HEK293 (cell line): ENCODE results near the gene STMND1.

Experiments used
- CTCF ChIA-PET: fragments of 350-600 bp; formaldehyde crosslinking; extraction: SDS; loops from one replicate; lab custom pipeline; 2021; ENCODE audit warnings: antibody characterized with exemption; lab: Yijun Ruan, JAX
- POLR2A ChIA-PET: fragments of 300-600 bp; formaldehyde crosslinking; extraction: SDS; loops from one replicate; lab custom pipeline; 2020; ENCODE audit warnings: antibody characterized with exemption, inconsistent platforms; lab: Yijun Ruan, JAX
- H3K27ac ChIP-seq: fragments of 200-500 bp; sonication (Bioruptor generic); 2 replicates; pipeline ENCODE4 v1.5.1; 2014; ENCODE audit warnings: low read depth, low read length, control low read depth, inconsistent platforms; ENCODE audit errors: extremely low read depth
- H3K36me3 ChIP-seq, 2 experiments: fragments of 200-500 bp in 1 of 2; sonication (Bioruptor generic) in 1 of 2; 1 replicate in 1 of 2; 2 replicates in 1 of 2; pipeline ENCODE4 v1.5.1; 2014 to 2017; ENCODE audit warnings: inconsistent platforms in 2 of 2, low read length in 2 of 2; ENCODE audit not compliant: control insufficient read depth in 2 of 2, insufficient read depth in 1 of 2
- H3K4me1 ChIP-seq: fragments of 200-500 bp; sonication (Bioruptor generic); 2 replicates; pipeline ENCODE4 v1.5.1; 2014; ENCODE audit warnings: mild to moderate bottlenecking, low read length, inconsistent platforms; ENCODE audit not compliant: control insufficient read depth, insufficient read depth
- H3K4me3 ChIP-seq: 2 replicates; pipeline ENCODE4 v1.5.1; 2011; ENCODE audit warnings: low read depth, mild to moderate bottlenecking, control low read depth, low read length, moderate library complexity
- H3K9me3 ChIP-seq: fragments of 200-500 bp; sonication (Bioruptor generic); 2 replicates; pipeline ENCODE4 v1.5.1; 2014; ENCODE audit warnings: low read depth, low read length, inconsistent platforms; ENCODE audit not compliant: control insufficient read depth, insufficient read depth
- BCL11B ChIP-seq: fragments of 450-650 bp; formaldehyde crosslinking; IDR thresholded peaks from 2 replicates; pipeline ENCODE4 v1.5.1; 2016; ENCODE audit warnings: low read depth, missing biosample characterization, missing genetic modification characterization
- GLI4 ChIP-seq: fragments of 450-650 bp; formaldehyde crosslinking; IDR thresholded peaks from 2 replicates; pipeline ENCODE4 v1.5.1; 2016; ENCODE audit warnings: missing biosample characterization, missing genetic modification characterization
- IKZF3 ChIP-seq: fragments of 450-650 bp; IDR thresholded peaks from 2 replicates; pipeline ENCODE4 v1.5.0; 2018; ENCODE audit warnings: missing biosample characterization, mild to moderate bottlenecking, missing genetic modification characterization, moderate library complexity
- SCRT1 ChIP-seq: fragments of 450-650 bp; formaldehyde crosslinking; IDR thresholded peaks from 2 replicates; pipeline ENCODE4 v1.5.1; 2016; ENCODE audit warnings: missing biosample characterization, missing genetic modification characterization, borderline replicate concordance
- SCRT2 ChIP-seq: fragments of 450-650 bp; formaldehyde crosslinking; IDR thresholded peaks from 2 replicates; pipeline ENCODE4 v1.5.1; 2016; ENCODE audit warnings: missing biosample characterization, missing genetic modification characterization
- WT1 ChIP-seq: fragments of 450-650 bp; formaldehyde crosslinking; IDR thresholded peaks from 2 replicates; pipeline ENCODE4 v1.5.1; 2016; ENCODE audit warnings: missing biosample characterization, missing genetic modification characterization
- YY1 ChIP-seq: fragments of 450-650 bp; formaldehyde crosslinking; IDR thresholded peaks from 2 replicates; pipeline ENCODE4 v1.5.1; 2018; ENCODE audit warnings: missing biosample characterization, missing genetic modification characterization
- YY2 ChIP-seq: fragments of 450-650 bp; formaldehyde crosslinking; IDR thresholded peaks from 2 replicates; pipeline ENCODE4 v1.5.1; 2016; ENCODE audit warnings: missing biosample characterization, missing genetic modification characterization
- ZBTB8A ChIP-seq: fragments of 450-650 bp; formaldehyde crosslinking; IDR thresholded peaks from 2 replicates; pipeline ENCODE4 v1.5.1; 2016; ENCODE audit warnings: missing biosample characterization, missing genetic modification characterization
- ZFP37 ChIP-seq: fragments of 450-650 bp; formaldehyde crosslinking; IDR thresholded peaks from 2 replicates; pipeline ENCODE4 v1.5.1; 2016; ENCODE audit warnings: missing biosample characterization, missing genetic modification characterization
- ZNF140 ChIP-seq: fragments of 450-650 bp; formaldehyde crosslinking; IDR thresholded peaks from 2 replicates; pipeline ENCODE4 v1.5.1; 2016; ENCODE audit warnings: missing biosample characterization, missing genetic modification characterization
- ZNF19 ChIP-seq: fragments of 450-650 bp; formaldehyde crosslinking; IDR thresholded peaks from 2 replicates; pipeline ENCODE4; 2016; ENCODE audit warnings: missing biosample characterization, missing genetic modification characterization, low read depth
- ZNF501 ChIP-seq: fragments of 450-650 bp; formaldehyde crosslinking; IDR thresholded peaks from 2 replicates; pipeline ENCODE4 v1.5.1; 2016; ENCODE audit warnings: missing biosample characterization, missing genetic modification characterization
- ZNF600 ChIP-seq: fragments of 450-650 bp; formaldehyde crosslinking; IDR thresholded peaks from 2 replicates; pipeline ENCODE4 v1.5.1; 2016; ENCODE audit warnings: missing biosample characterization, missing genetic modification characterization
- ZNF654 ChIP-seq: fragments of 450-650 bp; formaldehyde crosslinking; IDR thresholded peaks from 2 replicates; pipeline ENCODE4 v1.5.1; 2016; ENCODE audit warnings: low read depth, missing biosample characterization, missing genetic modification characterization
- ZNF777 ChIP-seq: fragments of 450-650 bp; formaldehyde crosslinking; IDR thresholded peaks from 2 replicates; pipeline ENCODE4 v1.5.1; 2017; ENCODE audit warnings: missing biosample characterization, missing genetic modification characterization, borderline replicate concordance
- TF ChIP-seq, protein P1 (sequence below): fragments of 450-650 bp; formaldehyde crosslinking; IDR thresholded peaks from 2 replicates; pipeline ENCODE4 v1.5.1; 2017; ENCODE audit warnings: missing biosample characterization, missing genetic modification characterization
- TF ChIP-seq, protein P2 (sequence below): fragments of 450-650 bp; formaldehyde crosslinking; IDR thresholded peaks from 2 replicates; pipeline ENCODE4 v1.5.1; 2016; ENCODE audit warnings: missing biosample characterization, missing genetic modification characterization
- TF ChIP-seq, protein P3 (sequence below): fragments of 450-650 bp; formaldehyde crosslinking; conservative IDR thresholded peaks from 2 replicates; pipeline ENCODE4 v1.5.1; 2016; ENCODE audit warnings: low read depth, missing biosample characterization, missing genetic modification characterization
- TF ChIP-seq, protein P4 (sequence below): fragments of 450-650 bp; formaldehyde crosslinking; IDR thresholded peaks from 2 replicates; pipeline ENCODE4 v1.5.1; 2016; ENCODE audit warnings: missing biosample characterization, missing genetic modification characterization
- TF ChIP-seq, protein P5 (sequence below): fragments of 450-650 bp; formaldehyde crosslinking; IDR thresholded peaks from 2 replicates; pipeline ENCODE4; 2016; ENCODE audit warnings: missing biosample characterization, missing genetic modification characterization

Gene STMND1

DNA sequence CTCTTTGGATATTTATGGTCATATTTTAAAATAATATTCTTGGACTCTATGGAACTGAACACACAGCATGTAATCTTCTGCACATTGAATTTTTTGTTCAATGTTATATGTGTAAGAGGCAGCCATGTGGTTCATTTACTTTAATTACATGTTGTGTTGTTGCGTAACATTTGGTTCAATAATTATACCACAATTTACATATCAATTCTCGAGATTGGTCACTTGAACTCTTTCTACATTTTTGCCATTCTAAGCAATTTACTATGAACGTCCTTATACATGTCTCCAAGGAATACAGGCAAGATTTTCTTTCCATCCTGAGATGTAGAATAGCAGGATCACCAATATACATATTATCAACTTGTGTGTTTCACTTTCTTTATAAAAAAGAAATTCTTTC lies 18.5 kb upstream of the STMND1 start:
- no peak overlapping the region for H3K4me3 ChIP-seq
- no peak overlapping the region for H3K27ac ChIP-seq
- no peaks in the 10 kb centered on the region for H3K9me3 ChIP-seq
- H3K4me1 ChIP-seq: no peaks in the 10 kb centered on the region; the same call in 1 of the 2 replicates
- no peaks in the 10 kb centered on the region for H3K36me3 ChIP-seq
- ChIA-PET POLR2A (no interaction called here), CTCF (interaction anchor here (0.7 to 0.8 kb wide), 2 partner anchors 319 to 321 kb away, joined by 3 to 7 read pairs; no protein-coding TSS in a partner anchor)
- TF ChIP-seq ZNF19 (tag by site-specific recombination) (no peak), WT1 (no peak), ZNF140 (tag by site-specific recombination) (no peak), BCL11B (tag by site-specific recombination) (no peak), ZBTB8A (tag by site-specific recombination) (no peak), ZNF777 (tag by site-specific recombination) (no peak), ZNF501 (tag by site-specific recombination) (no peak), YY2 (no peak)
- TF ChIP-seq, protein P1, sequence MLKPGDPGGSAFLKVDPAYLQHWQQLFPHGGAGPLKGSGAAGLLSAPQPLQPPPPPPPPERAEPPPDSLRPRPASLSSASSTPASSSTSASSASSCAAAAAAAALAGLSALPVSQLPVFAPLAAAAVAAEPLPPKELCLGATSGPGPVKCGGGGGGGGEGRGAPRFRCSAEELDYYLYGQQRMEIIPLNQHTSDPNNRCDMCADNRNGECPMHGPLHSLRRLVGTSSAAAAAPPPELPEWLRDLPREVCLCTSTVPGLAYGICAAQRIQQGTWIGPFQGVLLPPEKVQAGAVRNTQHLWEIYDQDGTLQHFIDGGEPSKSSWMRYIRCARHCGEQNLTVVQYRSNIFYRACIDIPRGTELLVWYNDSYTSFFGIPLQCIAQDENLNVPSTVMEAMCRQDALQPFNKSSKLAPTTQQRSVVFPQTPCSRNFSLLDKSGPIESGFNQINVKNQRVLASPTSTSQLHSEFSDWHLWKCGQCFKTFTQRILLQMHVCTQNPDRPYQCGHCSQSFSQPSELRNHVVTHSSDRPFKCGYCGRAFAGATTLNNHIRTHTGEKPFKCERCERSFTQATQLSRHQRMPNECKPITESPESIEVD (tag by site-specific recombination): no peak
- TF ChIP-seq, protein P2, sequence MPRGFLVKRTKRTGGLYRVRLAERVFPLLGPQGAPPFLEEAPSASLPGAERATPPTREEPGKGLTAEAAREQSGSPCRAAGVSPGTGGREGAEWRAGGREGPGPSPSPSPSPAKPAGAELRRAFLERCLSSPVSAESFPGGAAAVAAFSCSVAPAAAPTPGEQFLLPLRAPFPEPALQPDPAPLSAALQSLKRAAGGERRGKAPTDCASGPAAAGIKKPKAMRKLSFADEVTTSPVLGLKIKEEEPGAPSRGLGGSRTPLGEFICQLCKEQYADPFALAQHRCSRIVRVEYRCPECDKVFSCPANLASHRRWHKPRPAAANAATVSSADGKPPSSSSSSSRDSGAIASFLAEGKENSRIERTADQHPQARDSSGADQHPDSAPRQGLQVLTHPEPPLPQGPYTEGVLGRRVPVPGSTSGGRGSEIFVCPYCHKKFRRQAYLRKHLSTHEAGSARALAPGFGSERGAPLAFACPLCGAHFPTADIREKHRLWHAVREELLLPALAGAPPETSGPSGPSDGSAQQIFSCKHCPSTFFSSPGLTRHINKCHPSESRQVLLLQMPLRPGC (tag by site-specific recombination): no peak

DNA sequence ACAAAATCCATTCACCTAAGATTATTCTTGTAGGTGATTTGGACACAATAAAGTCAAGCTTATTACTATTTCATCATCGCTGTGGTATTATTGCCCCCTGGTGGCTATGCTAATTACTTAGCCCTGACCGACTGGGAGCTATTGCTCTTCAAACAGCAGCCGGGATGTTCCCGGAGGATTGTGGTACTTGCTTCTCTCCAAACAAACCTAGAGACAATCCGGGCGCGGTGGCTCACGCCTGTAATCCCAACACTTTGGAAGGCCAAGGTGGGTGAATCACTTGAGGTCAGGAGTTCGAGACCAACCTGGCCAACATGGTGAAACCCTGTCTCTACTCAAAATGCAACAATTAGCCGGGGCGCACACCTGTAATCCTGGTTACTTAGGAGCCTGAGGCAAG lies 15.4 kb upstream of the STMND1 start:
- H3K27ac ChIP-seq: no peak overlapping the region
- H3K36me3 ChIP-seq: no peaks in the 10 kb centered on the region
- TF ChIP-seq, protein P3, sequence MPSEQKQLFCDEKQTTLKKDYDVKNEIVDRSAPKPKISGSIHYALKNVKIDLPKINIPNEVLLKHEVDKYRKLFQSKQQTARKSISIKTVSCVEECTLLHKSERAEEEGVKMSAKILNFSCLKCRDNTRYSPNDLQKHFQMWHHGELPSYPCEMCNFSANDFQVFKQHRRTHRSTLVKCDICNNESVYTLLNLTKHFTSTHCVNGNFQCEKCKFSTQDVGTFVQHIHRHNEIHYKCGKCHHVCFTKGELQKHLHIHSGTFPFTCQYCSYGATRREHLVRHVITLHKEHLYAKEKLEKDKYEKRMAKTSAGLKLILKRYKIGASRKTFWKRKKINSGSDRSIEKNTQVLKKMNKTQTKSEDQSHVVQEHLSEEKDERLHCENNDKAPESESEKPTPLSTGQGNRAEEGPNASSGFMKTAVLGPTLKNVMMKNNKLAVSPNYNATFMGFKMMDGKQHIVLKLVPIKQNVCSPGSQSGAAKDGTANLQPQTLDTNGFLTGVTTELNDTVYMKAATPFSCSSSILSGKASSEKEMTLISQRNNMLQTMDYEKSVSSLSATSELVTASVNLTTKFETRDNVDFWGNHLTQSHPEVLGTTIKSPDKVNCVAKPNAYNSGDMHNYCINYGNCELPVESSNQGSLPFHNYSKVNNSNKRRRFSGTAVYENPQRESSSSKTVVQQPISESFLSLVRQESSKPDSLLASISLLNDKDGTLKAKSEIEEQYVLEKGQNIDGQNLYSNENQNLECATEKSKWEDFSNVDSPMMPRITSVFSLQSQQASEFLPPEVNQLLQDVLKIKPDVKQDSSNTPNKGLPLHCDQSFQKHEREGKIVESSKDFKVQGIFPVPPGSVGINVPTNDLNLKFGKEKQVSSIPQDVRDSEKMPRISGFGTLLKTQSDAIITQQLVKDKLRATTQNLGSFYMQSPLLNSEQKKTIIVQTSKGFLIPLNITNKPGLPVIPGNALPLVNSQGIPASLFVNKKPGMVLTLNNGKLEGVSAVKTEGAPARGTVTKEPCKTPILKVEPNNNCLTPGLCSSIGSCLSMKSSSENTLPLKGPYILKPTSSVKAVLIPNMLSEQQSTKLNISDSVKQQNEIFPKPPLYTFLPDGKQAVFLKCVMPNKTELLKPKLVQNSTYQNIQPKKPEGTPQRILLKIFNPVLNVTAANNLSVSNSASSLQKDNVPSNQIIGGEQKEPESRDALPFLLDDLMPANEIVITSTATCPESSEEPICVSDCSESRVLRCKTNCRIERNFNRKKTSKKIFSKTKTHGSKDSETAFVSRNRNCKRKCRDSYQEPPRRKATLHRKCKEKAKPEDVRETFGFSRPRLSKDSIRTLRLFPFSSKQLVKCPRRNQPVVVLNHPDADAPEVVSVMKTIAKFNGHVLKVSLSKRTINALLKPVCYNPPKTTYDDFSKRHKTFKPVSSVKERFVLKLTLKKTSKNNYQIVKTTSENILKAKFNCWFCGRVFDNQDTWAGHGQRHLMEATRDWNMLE (tag by site-specific recombination): no peak
- TF ChIP-seq IKZF3 (tag by site-specific recombination) (peak; percentile 65), ZNF654 (peak; percentile 76), SCRT1 (tag by site-specific recombination) (peak; percentile 91), GLI4 (tag by site-specific recombination) (no peak), ZFP37 (no peak), SCRT2 (peak; percentile 85), ZNF600 (tag by site-specific recombination) (no peak), YY1 (no peak)
- TF ChIP-seq, protein P4, sequence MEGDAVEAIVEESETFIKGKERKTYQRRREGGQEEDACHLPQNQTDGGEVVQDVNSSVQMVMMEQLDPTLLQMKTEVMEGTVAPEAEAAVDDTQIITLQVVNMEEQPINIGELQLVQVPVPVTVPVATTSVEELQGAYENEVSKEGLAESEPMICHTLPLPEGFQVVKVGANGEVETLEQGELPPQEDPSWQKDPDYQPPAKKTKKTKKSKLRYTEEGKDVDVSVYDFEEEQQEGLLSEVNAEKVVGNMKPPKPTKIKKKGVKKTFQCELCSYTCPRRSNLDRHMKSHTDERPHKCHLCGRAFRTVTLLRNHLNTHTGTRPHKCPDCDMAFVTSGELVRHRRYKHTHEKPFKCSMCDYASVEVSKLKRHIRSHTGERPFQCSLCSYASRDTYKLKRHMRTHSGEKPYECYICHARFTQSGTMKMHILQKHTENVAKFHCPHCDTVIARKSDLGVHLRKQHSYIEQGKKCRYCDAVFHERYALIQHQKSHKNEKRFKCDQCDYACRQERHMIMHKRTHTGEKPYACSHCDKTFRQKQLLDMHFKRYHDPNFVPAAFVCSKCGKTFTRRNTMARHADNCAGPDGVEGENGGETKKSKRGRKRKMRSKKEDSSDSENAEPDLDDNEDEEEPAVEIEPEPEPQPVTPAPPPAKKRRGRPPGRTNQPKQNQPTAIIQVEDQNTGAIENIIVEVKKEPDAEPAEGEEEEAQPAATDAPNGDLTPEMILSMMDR: peak; percentile 55; the same call in 1 of the 2 replicates
- TF ChIP-seq, protein P5, sequence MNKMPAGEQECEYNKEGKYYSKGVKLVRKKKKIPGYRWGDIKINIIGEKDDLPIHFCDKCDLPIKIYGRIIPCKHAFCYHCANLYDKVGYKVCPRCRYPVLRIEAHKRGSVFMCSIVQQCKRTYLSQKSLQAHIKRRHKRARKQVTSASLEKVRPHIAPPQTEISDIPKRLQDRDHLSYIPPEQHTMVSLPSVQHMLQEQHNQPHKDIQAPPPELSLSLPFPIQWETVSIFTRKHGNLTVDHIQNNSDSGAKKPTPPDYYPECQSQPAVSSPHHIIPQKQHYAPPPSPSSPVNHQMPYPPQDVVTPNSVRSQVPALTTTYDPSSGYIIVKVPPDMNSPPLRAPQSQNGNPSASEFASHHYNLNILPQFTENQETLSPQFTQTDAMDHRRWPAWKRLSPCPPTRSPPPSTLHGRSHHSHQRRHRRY (tag by site-specific recombination): no peak
- CTCF ChIA-PET: interaction anchor here (0.6 to 5.7 kb wide), 47 partner anchors 11 to 880 kb away, joined by 3 to 44 read pairs (median 4); no protein-coding TSS in a partner anchor
- no peaks in the 10 kb centered on the region; the same call in 1 of the 2 replicates for H3K4me1 ChIP-seq
- H3K9me3 ChIP-seq: no peaks in the 10 kb centered on the region
- POLR2A ChIA-PET: interaction anchor here (0.6 to 1.1 kb wide), 4 partner anchors 8 to 327 kb away, joined by 3 to 6 read pairs (median 4); partner anchors contain the start of gene ATXN1
- no peak overlapping the region for H3K4me3 ChIP-seq
